ENCODE measurements around the gene KLRG1. TPM values are rescaled to one million over a fixed set of nuclear protein-coding genes. Genes with fewer than 3 reads are reported as not detected.

The KLRG1 gene
- polyA plus RNA-seq, 2 of the 4 experiments (the other 2 are of a cell fraction) = 5.1 to 9.4 TPM

GRCh38 chr12:9050521-9051157 is 61.3 kb downstream of the KLRG1 start:
- Histone ChIP-seq H3K4me1 (no peaks in the 10 kb centered on the region), H3K9me3 (no peaks in the 10 kb centered on the region), H3K4me3 (no peak overlapping the region), H3K27ac (no peak overlapping the region), H3K4me2 (peak overlapping the region; percentile 17; the same call in 1 of the 3 replicates)
- CTCF ChIA-PET = interaction anchor here (0.6 to 4.8 kb wide), 32 partner anchors 9 to 942 kb away, joined by 3 to 30 read pairs (median 6); partner anchors contain the start of genes M6PR, MFAP5 and PHC1
- POLR2A ChIA-PET = no interaction called here
- TF ChIP-seq RARB (CRISPR knock-in tag; IDR thresholded peaks at IDR 0.05) (no peak), GATA3 (IDR thresholded peaks at IDR 0.05; ENCODE audit: borderline replicate concordance) (no peak), FOSL2 (IDR thresholded peaks at IDR 0.05) (no peak), FOSL2 (CRISPR knock-in tag; IDR thresholded peaks at IDR 0.05) (no peak), NFE2L2 (conservative IDR thresholded peaks at IDR 0.05; ENCODE audit: low read length) (no peak), RNF2 (IDR thresholded peaks at IDR 0.05; ENCODE audit: borderline replicate concordance, low read depth) (no peak), KDM1A (IDR thresholded peaks at IDR 0.05; ENCODE audit: low read depth) (no peak), JUN (IDR thresholded peaks at IDR 0.05) (no peak), CHD2 (IDR thresholded peaks at IDR 0.05; ENCODE audit: low read length, partially characterized antibody) (no peak), TP53 (CRISPR knock-in tag; IDR thresholded peaks at IDR 0.05) (no peak), EHMT2 (IDR thresholded peaks at IDR 0.05; ENCODE audit: low read depth) (no peak), ESRRA (IDR thresholded peaks at IDR 0.05; ENCODE audit: borderline replicate concordance, low read length) (no peak), KDM5A (IDR thresholded peaks at IDR 0.05) (no peak)
- TF ChIP-seq, protein P1, sequence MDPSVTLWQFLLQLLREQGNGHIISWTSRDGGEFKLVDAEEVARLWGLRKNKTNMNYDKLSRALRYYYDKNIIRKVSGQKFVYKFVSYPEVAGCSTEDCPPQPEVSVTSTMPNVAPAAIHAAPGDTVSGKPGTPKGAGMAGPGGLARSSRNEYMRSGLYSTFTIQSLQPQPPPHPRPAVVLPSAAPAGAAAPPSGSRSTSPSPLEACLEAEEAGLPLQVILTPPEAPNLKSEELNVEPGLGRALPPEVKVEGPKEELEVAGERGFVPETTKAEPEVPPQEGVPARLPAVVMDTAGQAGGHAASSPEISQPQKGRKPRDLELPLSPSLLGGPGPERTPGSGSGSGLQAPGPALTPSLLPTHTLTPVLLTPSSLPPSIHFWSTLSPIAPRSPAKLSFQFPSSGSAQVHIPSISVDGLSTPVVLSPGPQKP (IDR thresholded peaks at IDR 0.05; ENCODE audit: low read depth, low read length) = no peak
- TF ChIP-seq, protein P2, sequence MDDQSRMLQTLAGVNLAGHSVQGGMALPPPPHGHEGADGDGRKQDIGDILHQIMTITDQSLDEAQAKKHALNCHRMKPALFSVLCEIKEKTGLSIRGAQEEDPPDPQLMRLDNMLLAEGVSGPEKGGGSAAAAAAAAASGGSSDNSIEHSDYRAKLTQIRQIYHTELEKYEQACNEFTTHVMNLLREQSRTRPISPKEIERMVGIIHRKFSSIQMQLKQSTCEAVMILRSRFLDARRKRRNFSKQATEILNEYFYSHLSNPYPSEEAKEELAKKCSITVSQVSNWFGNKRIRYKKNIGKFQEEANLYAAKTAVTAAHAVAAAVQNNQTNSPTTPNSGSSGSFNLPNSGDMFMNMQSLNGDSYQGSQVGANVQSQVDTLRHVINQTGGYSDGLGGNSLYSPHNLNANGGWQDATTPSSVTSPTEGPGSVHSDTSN (IDR thresholded peaks at IDR 0.05) = no peak
- ATAC-seq = peak; percentile 10 to 43; a peak in 3 of 6 replicates
- DNase-seq (ENCODE audit: low read depth in 1 of 2, low spot score in 1 of 2) = no peak
- 26% methylated on average over 6 of the region's 15 CpGs for WGBS (ENCODE audit: missing lambda C conversion rate)
- no peak for FAIRE-seq

GRCh38 chr12:9051158-9051550 is 61.8 kb downstream of the KLRG1 start:
- H3K27ac ChIP-seq = no peak overlapping the region
- WGBS (ENCODE audit: missing lambda C conversion rate) = 52% methylated on average over 6 of the region's 6 CpGs
- TF ChIP-seq KDM1A (IDR thresholded peaks at IDR 0.05; ENCODE audit: low read depth) = no peak
- no peak for TF ChIP-seq CHD2 (IDR thresholded peaks at IDR 0.05; ENCODE audit: low read length, partially characterized antibody)
- TF ChIP-seq RAD21 (conservative IDR thresholded peaks at IDR 0.05 in 1 of 2, IDR thresholded peaks at IDR 0.05 in 1 of 2) = no peak
- TF ChIP-seq CBX2 (IDR thresholded peaks at IDR 0.05; ENCODE audit: borderline replicate concordance, low read depth) = no peak
- no peak for TF ChIP-seq SMC3 (IDR thresholded peaks at IDR 0.05)
- no peak for TF ChIP-seq RFX5 (IDR thresholded peaks at IDR 0.05)
- TF ChIP-seq, protein P3, sequence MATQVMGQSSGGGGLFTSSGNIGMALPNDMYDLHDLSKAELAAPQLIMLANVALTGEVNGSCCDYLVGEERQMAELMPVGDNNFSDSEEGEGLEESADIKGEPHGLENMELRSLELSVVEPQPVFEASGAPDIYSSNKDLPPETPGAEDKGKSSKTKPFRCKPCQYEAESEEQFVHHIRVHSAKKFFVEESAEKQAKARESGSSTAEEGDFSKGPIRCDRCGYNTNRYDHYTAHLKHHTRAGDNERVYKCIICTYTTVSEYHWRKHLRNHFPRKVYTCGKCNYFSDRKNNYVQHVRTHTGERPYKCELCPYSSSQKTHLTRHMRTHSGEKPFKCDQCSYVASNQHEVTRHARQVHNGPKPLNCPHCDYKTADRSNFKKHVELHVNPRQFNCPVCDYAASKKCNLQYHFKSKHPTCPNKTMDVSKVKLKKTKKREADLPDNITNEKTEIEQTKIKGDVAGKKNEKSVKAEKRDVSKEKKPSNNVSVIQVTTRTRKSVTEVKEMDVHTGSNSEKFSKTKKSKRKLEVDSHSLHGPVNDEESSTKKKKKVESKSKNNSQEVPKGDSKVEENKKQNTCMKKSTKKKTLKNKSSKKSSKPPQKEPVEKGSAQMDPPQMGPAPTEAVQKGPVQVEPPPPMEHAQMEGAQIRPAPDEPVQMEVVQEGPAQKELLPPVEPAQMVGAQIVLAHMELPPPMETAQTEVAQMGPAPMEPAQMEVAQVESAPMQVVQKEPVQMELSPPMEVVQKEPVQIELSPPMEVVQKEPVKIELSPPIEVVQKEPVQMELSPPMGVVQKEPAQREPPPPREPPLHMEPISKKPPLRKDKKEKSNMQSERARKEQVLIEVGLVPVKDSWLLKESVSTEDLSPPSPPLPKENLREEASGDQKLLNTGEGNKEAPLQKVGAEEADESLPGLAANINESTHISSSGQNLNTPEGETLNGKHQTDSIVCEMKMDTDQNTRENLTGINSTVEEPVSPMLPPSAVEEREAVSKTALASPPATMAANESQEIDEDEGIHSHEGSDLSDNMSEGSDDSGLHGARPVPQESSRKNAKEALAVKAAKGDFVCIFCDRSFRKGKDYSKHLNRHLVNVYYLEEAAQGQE (IDR thresholded peaks at IDR 0.05) = no peak
- no peak for TF ChIP-seq ZC3H11A (IDR thresholded peaks at IDR 0.05)
- TF ChIP-seq KDM5A (IDR thresholded peaks at IDR 0.05) = no peak
- no peak for TF ChIP-seq TP53 (CRISPR knock-in tag; IDR thresholded peaks at IDR 0.05)
- TF ChIP-seq TFCP2L1 (CRISPR knock-in tag; IDR thresholded peaks at IDR 0.05) = no peak
- TF ChIP-seq HDAC2 (IDR thresholded peaks at IDR 0.05) = no peak
- no peak for DNase-seq (ENCODE audit: low read depth in 1 of 2, low spot score in 1 of 2)
- ChIA-PET POLR2A (no interaction called here), CTCF (interaction anchor here (0.6 to 4.8 kb wide), 9 partner anchors 9 to 507 kb away, joined by 3 to 30 read pairs (median 11); partner anchors contain the start of gene M6PR)
- H3K4me1 ChIP-seq = no peaks in the 10 kb centered on the region
- no peak for FAIRE-seq
- H3K4me3 ChIP-seq = no peak overlapping the region
- H3K9me3 ChIP-seq = no peaks in the 10 kb centered on the region
- no peak for ATAC-seq
- no peak overlapping the region for H3K4me2 ChIP-seq
